ENCODE data around the gene ATP5F1D. TPM values are rescaled to one million over a fixed set of nuclear protein-coding genes. Genes with fewer than 3 reads are reported as not detected.

Gene ATP5F1D
- total and polyA plus RNA-seq, 12 donors = 15.6 to 1,534 (median 229) TPM

DNA sequence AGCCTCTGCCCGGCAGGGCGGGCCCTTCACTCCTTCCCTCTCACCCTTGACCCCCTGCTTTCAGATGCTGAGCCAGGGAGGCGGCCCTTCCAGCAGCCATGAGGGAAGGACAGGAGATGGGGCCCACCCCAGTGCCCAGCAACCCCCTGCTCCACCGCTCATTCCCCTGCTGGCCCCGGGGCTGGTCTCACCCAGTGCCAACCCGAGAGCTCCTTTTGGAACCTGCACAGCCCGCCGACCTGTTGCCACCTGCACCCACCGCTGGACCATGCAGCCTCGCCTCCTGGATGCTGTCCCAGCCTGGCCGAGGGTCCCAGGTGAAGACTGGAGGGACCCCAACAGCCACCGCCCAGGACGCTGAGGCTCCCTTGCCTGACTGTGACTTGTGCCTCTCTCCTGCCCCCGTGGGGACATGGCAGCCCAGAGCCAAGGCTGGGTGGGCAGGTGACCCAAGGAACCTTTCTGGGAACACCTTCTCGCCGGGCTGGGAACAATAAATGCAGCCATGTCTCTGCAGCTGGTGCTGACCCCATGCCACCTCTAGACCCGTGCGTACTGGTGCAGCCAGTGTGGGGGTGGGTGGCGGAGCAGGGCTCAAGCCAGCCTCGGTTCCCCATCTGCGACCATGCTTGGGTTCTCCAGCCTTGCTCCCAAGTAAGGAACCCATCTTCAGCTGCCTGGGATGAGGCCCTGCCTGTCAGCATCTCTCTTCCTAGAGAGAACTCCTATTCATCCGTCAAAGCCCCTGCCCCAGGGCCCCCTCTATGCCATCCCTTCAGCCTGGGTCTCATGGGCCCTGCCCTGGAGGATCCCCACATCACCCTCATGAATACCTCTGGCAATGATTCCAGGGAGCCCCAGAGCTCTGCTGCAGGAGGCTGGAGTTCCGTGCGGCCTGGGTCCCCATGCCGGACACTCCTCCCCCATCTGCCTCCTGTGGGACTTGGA lies 37.4 kb downstream of the ATP5F1D start:
- Histone ChIP-seq H3K4me3 (no peak overlapping the region), H3K36me3 (replicated peaks in 1 of 2) (peaks cover 0 to 29% of the 10 kb centered on the region in 2 donors), H3K9me3 (replicated peaks in 1 of 3) (no peaks in the 10 kb centered on the region), H3K27me3 (peaks cover 9% of the 10 kb centered on the region), H3K27ac (no peak overlapping the region), H3K4me1 (replicated peaks in 1 of 2) (peaks cover 21 to 27% of the 10 kb centered on the region in 2 donors)
- TF ChIP-seq POLR2A (IDR thresholded peaks at IDR 0.05) = no peak
- TF ChIP-seq, protein P1, sequence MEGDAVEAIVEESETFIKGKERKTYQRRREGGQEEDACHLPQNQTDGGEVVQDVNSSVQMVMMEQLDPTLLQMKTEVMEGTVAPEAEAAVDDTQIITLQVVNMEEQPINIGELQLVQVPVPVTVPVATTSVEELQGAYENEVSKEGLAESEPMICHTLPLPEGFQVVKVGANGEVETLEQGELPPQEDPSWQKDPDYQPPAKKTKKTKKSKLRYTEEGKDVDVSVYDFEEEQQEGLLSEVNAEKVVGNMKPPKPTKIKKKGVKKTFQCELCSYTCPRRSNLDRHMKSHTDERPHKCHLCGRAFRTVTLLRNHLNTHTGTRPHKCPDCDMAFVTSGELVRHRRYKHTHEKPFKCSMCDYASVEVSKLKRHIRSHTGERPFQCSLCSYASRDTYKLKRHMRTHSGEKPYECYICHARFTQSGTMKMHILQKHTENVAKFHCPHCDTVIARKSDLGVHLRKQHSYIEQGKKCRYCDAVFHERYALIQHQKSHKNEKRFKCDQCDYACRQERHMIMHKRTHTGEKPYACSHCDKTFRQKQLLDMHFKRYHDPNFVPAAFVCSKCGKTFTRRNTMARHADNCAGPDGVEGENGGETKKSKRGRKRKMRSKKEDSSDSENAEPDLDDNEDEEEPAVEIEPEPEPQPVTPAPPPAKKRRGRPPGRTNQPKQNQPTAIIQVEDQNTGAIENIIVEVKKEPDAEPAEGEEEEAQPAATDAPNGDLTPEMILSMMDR (IDR thresholded peaks at IDR 0.05) = no peak
- intact Hi-C loops (cut with DNase I) = loop anchor here in 1 of 2 donors (10.0 kb wide), 1 partner anchor 156 kb away; the partner anchor contains the start of gene RPS15
- 76 to 86% (median 83%) methylated on average over 15 to 25 of the region's 25 CpGs for WGBS, 4 donors
- peak in 3 of 7 donors; percentile 29 to 67 (median 50) for DNase-seq

DNA sequence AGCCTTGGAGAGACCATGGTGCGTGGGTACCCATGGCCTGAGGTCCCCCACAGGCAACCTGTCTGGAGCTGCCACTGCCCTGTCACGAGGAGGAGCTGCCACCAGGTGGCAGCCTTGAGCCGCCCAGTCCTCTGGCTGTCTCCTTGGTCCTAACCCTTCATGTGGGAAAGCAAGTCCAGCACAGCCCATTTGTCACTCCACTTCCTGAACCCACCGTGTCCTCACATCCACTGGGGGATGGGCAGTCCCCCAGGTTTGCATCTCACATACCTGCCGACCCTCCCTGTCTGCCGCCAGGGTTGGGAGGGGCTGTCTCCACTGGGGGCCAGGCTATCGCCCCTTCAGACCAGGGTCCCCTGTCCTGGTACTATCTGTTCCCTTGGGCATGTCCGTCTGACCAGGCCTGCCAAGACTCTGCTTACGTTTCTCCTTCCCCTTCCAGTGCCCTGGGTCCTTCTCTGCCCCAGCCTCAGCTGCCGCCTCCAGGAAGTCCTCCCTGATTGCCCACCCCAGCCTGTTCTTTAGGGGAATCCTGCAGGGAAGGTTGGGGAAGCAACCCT lies 38.3 kb downstream of the ATP5F1D start:
- intact Hi-C loops (cut with DNase I) = loop anchor here (10.0 kb wide), 3 partner anchors 105 to 235 kb away; partner anchors contain the start of genes ADAMTSL5 (in 1 of the 2), NDUFS7 (in 1 of the 2) and RPS15 (in 1 of the 2)
- Histone ChIP-seq H3K27ac (no peak overlapping the region), H3K4me3 (no peak overlapping the region), H3K36me3 (replicated peaks in 1 of 2) (peaks cover 0 to 20% of the 10 kb centered on the region in 2 donors), H3K27me3 (peaks cover 18% of the 10 kb centered on the region), H3K9me3 (replicated peaks in 1 of 3) (no peaks in the 10 kb centered on the region), H3K4me1 (replicated peaks in 1 of 2) (peaks cover 12 to 18% of the 10 kb centered on the region in 2 donors)
- peak; percentile 79 to 93 (median 86) for DNase-seq
- TF ChIP-seq, protein P1 (IDR thresholded peaks at IDR 0.05) = peak; percentile 91 to 97 (median 93)
- TF ChIP-seq POLR2A (IDR thresholded peaks at IDR 0.05) = no peak
- 27 to 51% (median 28%) methylated on average over 3 to 10 of the region's 10 CpGs for WGBS, 4 donors

GRCh38 chr19:1280636-1281568 lies 39.4 kb downstream of the ATP5F1D start:
- peaks cover 0 to 17% of the 10 kb centered on the region in 2 donors for H3K36me3 ChIP-seq (replicated peaks in 1 of 2)
- TF ChIP-seq POLR2A (IDR thresholded peaks at IDR 0.05) = no peak
- TF ChIP-seq, protein P1 (IDR thresholded peaks at IDR 0.05) = no peak
- intact Hi-C loops (cut with DNase I) = loop anchor here (10.0 kb wide), 2 partner anchors 104 to 234 kb away; partner anchors contain the start of genes ADAMTSL5 (in 1 of the 2) and NDUFS7 (in 1 of the 2)
- no peaks in the 10 kb centered on the region for H3K9me3 ChIP-seq (replicated peaks in 1 of 3)
- peak in 2 of 7 donors; percentile 24 to 39 for DNase-seq
- 73 to 81% (median 78%) methylated on average over 9 to 53 of the region's 53 CpGs for WGBS, 4 donors
- peaks cover 25% of the 10 kb centered on the region for H3K27me3 ChIP-seq
- H3K4me1 ChIP-seq (replicated peaks in 1 of 2) = peaks cover 9 to 15% of the 10 kb centered on the region in 2 donors
- H3K4me3 ChIP-seq = no peak overlapping the region
- no peak overlapping the region for H3K27ac ChIP-seq

Data from adrenal gland (tissue), 12 donors.